Measurements from ENCODE around the gene SLC41A2. TPM values are rescaled to one million over a fixed set of nuclear protein-coding genes. Genes with fewer than 3 reads are reported as not detected.

Gene SLC41A2
- total RNA-seq, 1 experiment from 2014 or later, result 14.6 TPM

GRCh38 chr12:104998423-104999346 is 40.6 kb upstream of the SLC41A2 start:
- no peak overlapping the region for H3K4me3 Mint-ChIP-seq (ENCODE audit: unreplicated experiment)
- H3K36me3 Mint-ChIP-seq (ENCODE audit: insufficient read depth, unreplicated experiment), result peaks cover 76% of the 10 kb centered on the region
- intact Hi-C loops (cut with micrococcal nuclease), result no loop called here
- H3K9me3 Mint-ChIP-seq (ENCODE audit: unreplicated experiment), result no peaks in the 10 kb centered on the region
- no peak for DNase-seq (ENCODE audit: unreplicated experiment)
- no peak overlapping the region for H3K27ac Mint-ChIP-seq (ENCODE audit: low read depth, unreplicated experiment)
- CTCF ChIA-PET, result no interaction called here
- POLR2A ChIA-PET, result no interaction called here
- no peak for TF ChIP-seq CTCF (IDR thresholded peaks at IDR 0.05; ENCODE audit: unreplicated experiment)
- no TSS peak for BruUV-seq (replicated peaks)
- no peaks in the 10 kb centered on the region for H3K27me3 Mint-ChIP-seq (ENCODE audit: insufficient read depth, unreplicated experiment)
- peaks cover 23% of the 10 kb centered on the region for H3K4me1 Mint-ChIP-seq (ENCODE audit: insufficient read depth, unreplicated experiment)

GRCh38 chr12:104997541-104997940 is 39.5 kb upstream of the SLC41A2 start:
- no peak for TF ChIP-seq CTCF (IDR thresholded peaks at IDR 0.05; ENCODE audit: unreplicated experiment)
- H3K9me3 Mint-ChIP-seq (ENCODE audit: unreplicated experiment), result no peaks in the 10 kb centered on the region
- no peaks in the 10 kb centered on the region for H3K27me3 Mint-ChIP-seq (ENCODE audit: insufficient read depth, unreplicated experiment)
- no peak overlapping the region for H3K27ac Mint-ChIP-seq (ENCODE audit: low read depth, unreplicated experiment)
- no peak overlapping the region for H3K4me3 Mint-ChIP-seq (ENCODE audit: unreplicated experiment)
- BruUV-seq (replicated peaks), result no TSS peak
- peaks cover 23% of the 10 kb centered on the region for H3K4me1 Mint-ChIP-seq (ENCODE audit: insufficient read depth, unreplicated experiment)
- DNase-seq (ENCODE audit: unreplicated experiment), result no peak
- intact Hi-C loops (cut with micrococcal nuclease), result no loop called here
- POLR2A ChIA-PET, result interaction anchor here (1.6 kb wide), 1 partner anchor 36 kb away, joined by 3 read pairs; no protein-coding TSS in a partner anchor
- peaks cover 76% of the 10 kb centered on the region for H3K36me3 Mint-ChIP-seq (ENCODE audit: insufficient read depth, unreplicated experiment)
- CTCF ChIA-PET, result no interaction called here

GRCh38 chr12:104994336-104994735 is 36.2 kb upstream of the SLC41A2 start:
- BruUV-seq (replicated peaks), result no TSS peak
- peaks cover 27% of the 10 kb centered on the region for H3K4me1 Mint-ChIP-seq (ENCODE audit: insufficient read depth, unreplicated experiment)
- CTCF ChIA-PET, result no interaction called here
- POLR2A ChIA-PET, result interaction anchor here (1.0 kb wide), 1 partner anchor 39 kb away, joined by 4 read pairs; no protein-coding TSS in a partner anchor
- peaks cover 71% of the 10 kb centered on the region for H3K36me3 Mint-ChIP-seq (ENCODE audit: insufficient read depth, unreplicated experiment)
- no peak for TF ChIP-seq CTCF (IDR thresholded peaks at IDR 0.05; ENCODE audit: unreplicated experiment)
- no peaks in the 10 kb centered on the region for H3K9me3 Mint-ChIP-seq (ENCODE audit: unreplicated experiment)
- DNase-seq (ENCODE audit: unreplicated experiment), result no peak
- H3K27me3 Mint-ChIP-seq (ENCODE audit: insufficient read depth, unreplicated experiment), result no peaks in the 10 kb centered on the region
- intact Hi-C loops (cut with micrococcal nuclease), result no loop called here
- no peak overlapping the region for H3K4me3 Mint-ChIP-seq (ENCODE audit: unreplicated experiment)
- no peak overlapping the region for H3K27ac Mint-ChIP-seq (ENCODE audit: low read depth, unreplicated experiment)

GRCh38 chr12:104991565-104992128 is 33.6 kb upstream of the SLC41A2 start:
- TF ChIP-seq CTCF (IDR thresholded peaks at IDR 0.05; ENCODE audit: unreplicated experiment), result no peak
- H3K36me3 Mint-ChIP-seq (ENCODE audit: insufficient read depth, unreplicated experiment), result peaks cover 63% of the 10 kb centered on the region
- no peak for DNase-seq (ENCODE audit: unreplicated experiment)
- ChIA-PET POLR2A (interaction anchor here (0.6 kb wide), 1 partner anchor 285 kb away, joined by 3 read pairs; no protein-coding TSS in a partner anchor), CTCF (interaction anchor here (1.7 kb wide), 1 partner anchor 33 kb away, joined by 5 read pairs; the partner anchor contains the start of gene SLC41A2)
- H3K4me3 Mint-ChIP-seq (ENCODE audit: unreplicated experiment), result no peak overlapping the region
- peaks cover 24% of the 10 kb centered on the region for H3K4me1 Mint-ChIP-seq (ENCODE audit: insufficient read depth, unreplicated experiment)
- no peaks in the 10 kb centered on the region for H3K9me3 Mint-ChIP-seq (ENCODE audit: unreplicated experiment)
- no peak overlapping the region for H3K27ac Mint-ChIP-seq (ENCODE audit: low read depth, unreplicated experiment)
- BruUV-seq (replicated peaks), result no TSS peak
- H3K27me3 Mint-ChIP-seq (ENCODE audit: insufficient read depth, unreplicated experiment), result no peaks in the 10 kb centered on the region
- intact Hi-C loops (cut with micrococcal nuclease), result no loop called here

Data from MCF 10A (cell line).